GM19351 (cell line): ENCODE results near the gene GHRL.
"Not testable (repeated sequence)": the region's sequence is repeated elsewhere in the genome, so short reads cannot be mapped to it uniquely, and the experiment has no call there.

ENCODE experiments used
- ATAC-seq: cut with Tn5 transposase; IDR thresholded peaks from one replicate; pipeline ENCODE4 v1.9.1; 2021; ENCODE audit warnings: mild to moderate bottlenecking, moderate library complexity; ENCODE audit not compliant: unreplicated experiment

The GHRL gene

GRCh38 chr3:10300087-10300486, 7.3 kb upstream of the GHRL start:
- no peak for ATAC-seq

DNA sequence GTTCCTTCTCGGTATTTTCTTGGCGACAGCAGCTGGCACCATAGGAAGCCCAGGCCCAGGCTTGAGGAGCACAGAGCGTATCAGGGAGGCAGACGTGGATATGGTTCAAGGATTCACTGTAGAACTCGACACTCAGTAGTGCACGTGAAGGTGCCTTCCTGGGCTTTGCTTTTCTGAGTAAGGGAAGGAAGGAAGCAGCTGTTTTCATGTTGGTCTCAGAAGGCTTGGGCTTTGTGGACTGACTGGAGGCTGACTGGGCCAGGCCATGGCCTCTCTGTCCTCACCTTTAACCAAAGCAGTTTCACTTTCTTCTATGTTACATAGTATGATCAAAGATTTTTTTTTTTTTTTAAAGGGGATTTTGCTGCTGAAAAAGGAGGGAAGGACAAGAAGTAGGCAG, 6.9 kb upstream of the GHRL start:
- ATAC-seq: no peak

DNA sequence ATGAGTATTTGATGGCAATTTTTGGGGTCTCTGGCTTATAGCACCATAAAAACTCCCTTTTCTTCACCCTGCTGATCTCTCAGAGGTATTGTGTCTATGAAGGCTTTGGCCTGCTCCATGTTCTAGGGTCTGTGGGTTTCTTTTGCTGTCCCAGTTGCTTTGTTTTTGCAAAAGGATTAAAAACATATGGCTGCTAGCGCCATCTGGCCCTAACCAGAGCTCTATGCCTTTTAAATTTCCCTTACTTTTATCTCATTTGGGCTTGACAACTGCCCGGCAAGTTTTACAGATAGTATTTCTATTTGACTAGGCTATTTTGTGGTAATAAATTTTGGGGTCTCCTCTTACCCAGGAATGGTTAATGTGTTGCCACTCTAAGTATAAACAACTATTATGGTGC, 6.4 kb upstream of the GHRL start:
- no peak for ATAC-seq

DNA sequence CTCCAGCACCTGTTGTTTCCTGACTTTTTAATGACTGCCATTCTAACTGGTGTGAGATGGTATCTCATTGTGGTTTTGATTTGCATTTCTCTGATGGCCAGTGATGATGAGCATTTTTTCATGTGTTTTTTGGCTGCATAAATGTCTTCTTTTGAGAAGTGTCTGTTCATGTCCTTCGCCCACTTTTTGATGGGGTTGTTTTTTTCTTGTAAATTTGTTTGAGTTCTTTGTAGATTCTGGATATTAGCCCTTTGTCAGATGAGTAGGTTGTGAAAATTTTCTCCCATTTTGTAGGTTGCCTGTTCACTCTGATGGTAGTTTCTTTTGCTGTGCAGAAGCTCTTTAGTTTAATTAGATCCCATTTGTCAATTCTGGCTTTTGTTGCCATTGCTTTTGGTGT, 5.3 kb upstream of the GHRL start:
- not testable (repeated sequence) for ATAC-seq

- no peak for ATAC-seq
Observed at GRCh38 chr3:10294030-10294586, 1.4 kb upstream of the GHRL start.

DNA sequence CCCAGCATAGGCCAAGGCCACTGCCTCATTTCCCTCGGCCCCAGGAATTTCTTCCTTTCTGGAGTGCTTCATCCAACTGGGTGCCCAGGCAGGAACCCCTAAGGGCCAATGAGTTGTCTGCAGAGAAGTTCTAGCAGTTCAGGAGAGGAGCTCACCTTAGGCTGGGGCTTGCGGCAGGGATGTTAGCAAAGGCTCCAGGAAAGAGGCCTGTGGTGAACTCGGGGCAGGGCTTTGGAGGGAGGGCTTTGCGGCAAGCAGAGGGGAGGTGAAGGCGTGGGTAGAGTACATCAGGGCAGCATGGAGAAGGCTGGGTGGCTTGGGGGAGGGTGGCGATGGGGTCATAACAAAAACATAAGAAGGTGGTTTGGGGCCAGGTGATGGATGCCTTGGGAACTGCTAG, 1.1 kb downstream of the GHRL start:
- no peak for ATAC-seq

DNA sequence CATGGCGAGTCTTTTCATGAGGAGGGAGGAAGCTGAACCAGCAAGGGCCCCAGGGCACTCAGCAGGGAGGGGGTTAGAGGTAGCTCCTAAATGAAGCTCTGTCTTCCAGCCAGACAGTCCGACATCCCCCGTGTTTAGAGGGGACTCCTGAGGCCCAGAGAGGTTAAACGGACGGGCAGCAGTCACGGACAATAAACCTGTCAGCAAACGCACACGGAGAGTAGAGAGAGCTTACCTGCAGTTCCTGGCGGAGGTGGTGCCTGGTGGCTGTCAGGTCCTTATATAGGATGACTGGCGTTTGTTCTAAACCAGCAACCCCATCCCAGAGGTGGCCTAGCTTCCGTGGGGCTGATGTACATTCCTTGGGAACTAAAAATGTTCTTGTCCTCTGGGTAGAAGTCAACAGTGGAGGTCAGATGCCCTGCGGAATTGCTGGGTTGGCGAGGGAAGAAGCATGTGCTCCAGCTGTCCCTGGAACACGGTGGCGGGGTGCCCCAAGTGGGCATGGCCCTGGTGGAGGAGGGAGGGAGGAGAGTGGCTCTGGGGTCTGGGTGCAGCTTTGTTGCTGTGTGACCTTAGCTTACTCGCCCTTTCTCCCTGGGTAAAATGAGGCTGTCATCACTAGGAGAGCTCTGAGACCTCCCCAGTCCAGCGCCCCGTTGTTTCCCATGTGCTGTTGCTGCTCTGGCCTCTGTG, 2.1 kb downstream of the GHRL start:
- no peak for ATAC-seq

GRCh38 chr3:10289787-10290355, 2.9 kb downstream of the GHRL start:
- ATAC-seq: no peak

GRCh38 chr3:10289077-10289476, 3.7 kb downstream of the GHRL start:
- no peak for ATAC-seq

- no peak for ATAC-seq
Observed at GRCh38 chr3:10288575-10288960, 4.2 kb downstream of the GHRL start.

GRCh38 chr3:10287936-10288574, 4.7 kb downstream of the GHRL start:
- ATAC-seq: no peak

GRCh38 chr3:10286596-10287295, 6.0 kb downstream of the GHRL start:
- no peak for ATAC-seq

- ATAC-seq: no peak
Observed at GRCh38 chr3:10286133-10286524, 6.6 kb downstream of the GHRL start.

DNA sequence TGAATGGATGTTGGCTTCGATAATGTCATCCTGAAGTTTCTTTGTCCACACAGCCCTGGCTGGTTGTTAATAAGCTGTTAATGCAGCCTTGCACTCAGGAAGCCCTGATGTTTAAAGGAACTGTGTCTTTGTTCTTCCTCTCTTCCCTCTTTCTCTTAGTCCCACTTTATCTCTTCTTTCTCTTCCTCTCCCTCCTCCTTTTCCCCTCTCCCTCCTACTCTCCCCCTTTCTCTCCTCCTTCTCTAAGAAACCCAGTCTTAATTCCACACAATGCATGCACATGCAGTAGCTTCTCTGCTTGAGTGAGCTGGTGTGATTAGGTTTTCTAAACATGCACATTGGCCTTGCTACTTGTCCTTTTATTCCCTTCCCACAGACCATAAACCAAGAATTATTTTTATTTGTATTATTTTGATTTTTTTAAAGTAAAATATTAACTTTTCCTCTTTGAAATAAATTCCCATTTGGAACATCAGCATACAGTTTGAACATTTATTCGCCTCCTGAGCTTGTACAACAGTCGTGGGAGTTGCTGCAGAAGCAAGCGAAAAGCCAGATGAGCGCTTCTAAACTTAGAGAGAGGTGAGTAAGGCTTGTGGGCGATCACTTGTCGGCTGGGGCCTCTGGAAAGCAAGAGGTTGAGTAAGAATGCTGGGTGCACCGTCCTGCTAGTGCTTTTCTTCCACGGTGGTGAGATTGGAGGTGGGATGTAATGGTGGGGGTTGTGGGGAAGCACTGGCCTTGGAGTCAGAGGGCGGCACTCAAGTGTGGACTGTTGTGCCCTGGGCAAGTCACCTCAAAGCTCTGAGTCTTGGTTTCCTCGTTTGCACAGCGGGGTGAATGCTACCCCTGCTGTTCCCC, 7.2 kb downstream of the GHRL start:
- no peak for ATAC-seq

GRCh38 chr3:10284496-10284895, 8.3 kb downstream of the GHRL start:
- no peak for ATAC-seq

DNA sequence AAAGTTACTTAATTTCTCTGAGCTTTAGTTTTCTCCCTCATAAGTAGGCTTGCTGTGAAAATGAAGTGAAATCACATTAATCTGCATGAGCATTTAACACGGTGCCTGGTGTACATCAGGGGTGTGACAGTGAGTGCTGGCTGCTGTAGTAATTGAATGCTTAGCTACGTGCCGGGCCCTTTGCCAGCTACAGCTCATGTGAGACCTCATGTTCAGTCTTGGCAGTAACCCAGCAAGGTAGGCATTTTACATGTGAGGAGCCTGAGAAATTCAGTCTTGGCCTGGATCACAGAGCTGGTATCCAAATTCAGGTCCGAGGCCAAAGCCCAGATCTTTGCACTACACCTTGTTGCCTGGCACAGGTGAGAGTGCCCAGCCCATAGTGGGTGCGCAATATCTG, 9.1 kb downstream of the GHRL start:
- ATAC-seq: no peak

DNA sequence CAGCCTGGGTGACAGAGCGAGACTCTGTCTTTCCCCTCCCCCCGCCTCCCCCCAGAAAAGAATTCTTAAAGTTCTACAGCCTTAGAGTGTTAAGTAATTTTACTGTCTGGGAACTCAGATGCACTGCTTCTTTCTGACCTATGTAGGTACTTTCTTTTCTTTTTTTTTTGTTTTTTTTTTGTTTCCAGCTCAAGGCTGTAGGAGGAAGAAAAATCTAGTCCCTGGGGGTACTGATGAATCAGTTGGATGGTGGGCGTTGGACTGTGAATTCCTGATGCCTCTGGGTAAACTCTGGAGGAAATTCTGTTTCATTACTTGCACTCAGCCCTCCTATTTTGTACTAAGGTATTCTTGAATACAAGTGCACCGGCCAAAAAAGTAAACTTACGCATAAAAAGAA, 10.8 kb downstream of the GHRL start:
- no peak for ATAC-seq

DNA sequence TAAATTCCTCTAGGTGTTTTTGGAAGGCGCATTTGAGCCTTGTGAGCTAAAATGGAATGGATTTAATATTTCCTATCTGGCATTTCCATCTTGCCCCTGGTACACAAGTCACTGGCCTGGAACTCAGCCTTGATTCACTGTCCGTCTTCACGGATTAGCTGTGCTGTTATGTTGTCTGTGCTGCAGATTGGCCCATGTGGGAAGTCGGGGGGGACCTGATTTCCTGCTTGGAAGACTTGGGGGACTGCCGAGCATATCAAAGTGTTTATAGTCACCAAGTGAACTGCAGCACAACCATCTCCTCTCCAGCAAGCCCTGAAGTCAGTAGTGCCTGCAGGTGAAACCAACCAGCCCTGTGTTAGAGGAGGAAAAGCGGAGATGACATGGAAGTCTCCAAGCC, 12.2 kb downstream of the GHRL start:
- no peak for ATAC-seq

DNA sequence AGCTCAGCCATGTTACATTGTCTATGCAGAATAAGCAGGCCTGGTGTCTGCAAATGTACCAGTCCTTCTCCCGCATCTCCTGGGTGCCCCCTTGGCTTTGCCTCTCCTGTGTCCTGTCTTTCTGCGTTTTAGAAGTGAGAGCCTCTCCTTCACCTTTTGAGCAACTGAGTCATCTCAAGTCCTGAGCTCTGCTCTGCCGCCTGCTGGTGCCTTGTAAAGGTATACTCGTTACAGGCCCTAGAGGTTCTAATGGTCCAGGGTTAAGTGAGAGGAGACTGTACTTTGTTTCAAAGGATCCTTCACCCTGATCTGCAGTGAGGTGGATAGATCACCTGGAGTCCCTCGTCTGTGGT, 12.6 kb downstream of the GHRL start:
- ATAC-seq: no peak

- no peak for ATAC-seq
Observed at GRCh38 chr3:10279384-10280176, 13.2 kb downstream of the GHRL start.
